Body of pancreas (tissue), 4 donors: Measurements from ENCODE around the gene CXXC1. TPM values are rescaled to one million over a fixed set of nuclear protein-coding genes. Genes with fewer than 3 reads are reported as not detected.
A peak's percentile ranks its signal among the peaks of the same experiment; 100 is the strongest.

Experiments
- ATAC-seq: fragments of 150-250 bp; one replicate; pipeline ENCODE4 v1.9.1; 2016
- DNase-seq, 4 donors: peaks; one replicate each; pipeline ENCODE4 v3.0.0-alpha.2; 2019
- H3K27ac ChIP-seq, 4 donors: fragments of 200-600 bp; sonication (generic); 1 replicate in 3 of 4; 2 replicates in 1 of 4; pipeline versions ENCODE4 v1.5.1 to v1.6.1; 2016 to 2019; ENCODE audit warnings: mild to moderate bottlenecking in 1 of 4, mixed read lengths in 1 of 4, moderate library complexity in 1 of 4
- H3K27me3 ChIP-seq, 2 donors: fragments of 200-600 bp; sonication (generic); one replicate each; pipeline ENCODE4 v1.6.0; 2016; ENCODE audit warnings: mild to moderate bottlenecking in 1 of 2
- H3K36me3 ChIP-seq, 2 donors: fragments of 200-600 bp; sonication (generic); replicated peaks in 1 of 2; 2 replicates each; pipeline ENCODE4 v1.5.1; 2016; ENCODE audit warnings: low read depth in 2 of 2; ENCODE audit not compliant: insufficient read depth in 1 of 2
- H3K4me1 ChIP-seq: fragments of 200-600 bp; sonication (generic); one replicate; pipeline ENCODE4 v1.6.0; 2016
- H3K4me3 ChIP-seq, 2 donors: fragments of 200-600 bp; sonication (generic); 1 replicate in 1 of 2; 2 replicates in 1 of 2; pipeline ENCODE4 v1.5.1; 2016 to 2019
- H3K9me3 ChIP-seq, 3 donors: fragments of 200-600 bp; sonication (generic); 1 replicate in 2 of 3; 2 replicates in 1 of 3; pipeline ENCODE4 v1.5.1; 2016
- POLR2A ChIP-seq, 3 donors: fragments of 450-650 bp; IDR thresholded peaks; one replicate each; pipeline ENCODE4 v1.6.1; 2016; ENCODE audit warnings: antibody characterized with exemption in 3 of 3, mild to moderate bottlenecking in 2 of 3
- WGBS, 2 donors: methylation state at CpG; one replicate each; pipeline ENCODE4 v1.1.5; 2017; 5-methylcytosine and 5-hydroxymethylcytosine counted together
- intact Hi-C: fragments of 100-400 bp; cut with DNase I; formaldehyde crosslinking; loops from one replicate; pipeline ENCODE4 v1.15.1; 2023
- total RNA-seq, 2 donors: library from RNA; depleted of rRNA; stranded (reverse); fragments of >200 nt; gene quantifications; one replicate each; pipeline ENCODE4 v1.1.0, GENCODE V29; 2016
- TF ChIP-seq, protein P1 (sequence below), 7 experiments: fragments of 450-650 bp in 4 of 7; fragments of 200-600 bp in 3 of 7; sonication (generic) in 3 of 7; IDR thresholded peaks; one replicate each; pipeline ENCODE4 v1.5.1; 2016 to 2019; ENCODE audit warnings: antibody characterized with exemption in 7 of 7

CXXC1 gene
- total RNA-seq, 2 donors from 2014 or later: 80.7 to 109 TPM

DNA sequence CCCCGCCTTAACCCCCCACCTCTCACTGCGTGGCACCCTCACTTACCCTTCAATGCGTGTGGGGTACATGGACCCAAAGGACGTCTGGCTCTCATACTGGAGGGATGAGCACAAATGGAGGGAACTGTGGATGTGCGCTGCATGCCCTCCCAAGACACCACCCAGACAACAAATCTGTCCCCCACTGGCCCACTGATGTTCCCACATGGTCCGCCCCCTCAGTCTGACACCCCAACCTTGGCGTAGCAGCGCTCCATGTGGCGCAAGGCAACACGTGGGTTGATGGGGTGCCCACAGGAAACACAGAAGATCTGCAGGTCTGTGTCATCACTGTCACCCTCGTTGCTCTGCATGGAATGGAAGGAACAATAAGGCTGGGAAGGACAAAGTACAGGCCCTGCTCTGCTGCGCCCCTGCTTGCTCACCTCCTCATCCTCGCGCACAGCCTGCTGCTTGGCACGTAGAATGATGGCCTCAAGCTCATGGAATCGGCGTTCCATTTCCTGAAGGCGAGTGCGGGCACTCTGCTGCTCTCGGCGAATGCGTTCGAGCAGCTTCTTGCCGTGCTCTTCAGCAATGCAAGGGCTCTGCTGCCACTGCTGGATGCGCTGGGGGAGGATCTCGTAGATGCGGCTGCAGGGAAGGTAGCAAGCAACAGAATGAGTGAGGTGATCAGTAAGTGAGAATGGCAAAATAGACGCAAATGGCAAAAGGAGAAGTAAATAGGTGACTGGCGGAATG is 3.9 kb downstream of the CXXC1 start:
- TF ChIP-seq, protein P1, sequence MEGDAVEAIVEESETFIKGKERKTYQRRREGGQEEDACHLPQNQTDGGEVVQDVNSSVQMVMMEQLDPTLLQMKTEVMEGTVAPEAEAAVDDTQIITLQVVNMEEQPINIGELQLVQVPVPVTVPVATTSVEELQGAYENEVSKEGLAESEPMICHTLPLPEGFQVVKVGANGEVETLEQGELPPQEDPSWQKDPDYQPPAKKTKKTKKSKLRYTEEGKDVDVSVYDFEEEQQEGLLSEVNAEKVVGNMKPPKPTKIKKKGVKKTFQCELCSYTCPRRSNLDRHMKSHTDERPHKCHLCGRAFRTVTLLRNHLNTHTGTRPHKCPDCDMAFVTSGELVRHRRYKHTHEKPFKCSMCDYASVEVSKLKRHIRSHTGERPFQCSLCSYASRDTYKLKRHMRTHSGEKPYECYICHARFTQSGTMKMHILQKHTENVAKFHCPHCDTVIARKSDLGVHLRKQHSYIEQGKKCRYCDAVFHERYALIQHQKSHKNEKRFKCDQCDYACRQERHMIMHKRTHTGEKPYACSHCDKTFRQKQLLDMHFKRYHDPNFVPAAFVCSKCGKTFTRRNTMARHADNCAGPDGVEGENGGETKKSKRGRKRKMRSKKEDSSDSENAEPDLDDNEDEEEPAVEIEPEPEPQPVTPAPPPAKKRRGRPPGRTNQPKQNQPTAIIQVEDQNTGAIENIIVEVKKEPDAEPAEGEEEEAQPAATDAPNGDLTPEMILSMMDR (IDR thresholded peaks at IDR 0.05): no peak
- no peak for TF ChIP-seq POLR2A (IDR thresholded peaks at IDR 0.05)
- 87 to 92% methylated on average over 22 to 29 of the region's 29 CpGs for WGBS, 2 donors
- peaks cover 8 to 14% of the 10 kb centered on the region in 2 donors for H3K36me3 ChIP-seq
- ATAC-seq (no peak), DNase-seq (no peak)
- intact Hi-C loops: loop anchor here (10.0 kb wide), 1 partner anchor 71 kb away; no protein-coding TSS in a partner anchor
- H3K27ac ChIP-seq: no peak overlapping the region
- no peaks in the 10 kb centered on the region for H3K27me3 ChIP-seq
- no peak overlapping the region for H3K4me3 ChIP-seq
- peaks cover 34% of the 10 kb centered on the region for H3K4me1 ChIP-seq
- H3K9me3 ChIP-seq: no peaks in the 10 kb centered on the region

DNA sequence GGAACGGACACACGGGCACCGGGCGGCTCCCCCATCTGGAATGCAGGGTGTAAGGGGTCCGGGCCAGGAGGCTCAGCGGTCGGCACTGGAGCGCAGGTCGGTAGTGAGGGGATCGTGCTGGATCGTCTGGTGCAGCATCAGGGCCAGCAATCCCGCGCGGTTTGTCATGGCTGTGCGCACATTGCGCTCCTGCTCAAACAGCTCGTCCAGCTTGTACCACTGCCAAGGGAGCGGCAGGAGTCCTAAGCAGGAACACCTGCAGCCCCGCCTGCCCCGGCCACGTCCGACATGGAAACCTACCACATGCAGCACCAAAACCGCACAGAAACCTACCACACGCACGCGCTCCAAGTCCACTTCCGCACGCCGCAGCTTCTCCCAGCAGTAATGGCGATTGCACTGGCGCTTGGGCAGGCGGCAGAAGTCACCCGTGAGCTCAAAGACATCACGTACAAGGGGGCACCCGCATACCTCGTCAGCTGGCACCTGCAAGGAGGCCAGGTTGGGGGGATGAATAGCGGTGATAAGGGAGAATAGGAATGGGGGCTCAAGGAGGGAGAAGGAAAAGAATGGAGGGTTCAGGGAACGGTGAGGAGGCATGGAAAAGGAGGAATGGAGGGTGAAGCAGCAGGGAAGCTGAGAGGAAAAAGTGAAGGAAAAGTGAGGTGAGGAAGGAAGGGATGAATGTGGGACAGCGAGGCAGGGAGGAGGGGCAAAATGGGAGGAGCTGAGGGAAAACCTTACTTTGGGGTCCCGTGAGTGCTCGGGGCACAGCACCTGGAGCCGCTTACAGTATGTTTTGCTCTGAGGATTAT is 4.8 kb downstream of the CXXC1 start:
- ATAC-seq (no peak), DNase-seq (peak in 2 of 4 donors; percentile 33 to 37)
- no peak overlapping the region for H3K4me3 ChIP-seq
- intact Hi-C loops: loop anchor here (10.0 kb wide), 1 partner anchor 72 kb away; no protein-coding TSS in a partner anchor
- peaks cover 8 to 14% of the 10 kb centered on the region in 2 donors for H3K36me3 ChIP-seq
- H3K4me1 ChIP-seq: peaks cover 34% of the 10 kb centered on the region
- no peak for TF ChIP-seq POLR2A (IDR thresholded peaks at IDR 0.05)
- TF ChIP-seq, protein P1 (IDR thresholded peaks at IDR 0.05): no peak
- WGBS, 2 donors: 90 to 95% methylated on average over 28 to 41 of the region's 42 CpGs
- H3K27me3 ChIP-seq: no peaks in the 10 kb centered on the region
- peak overlapping the region in 1 of 4 donors; percentile 93 for H3K27ac ChIP-seq
- no peaks in the 10 kb centered on the region for H3K9me3 ChIP-seq

DNA sequence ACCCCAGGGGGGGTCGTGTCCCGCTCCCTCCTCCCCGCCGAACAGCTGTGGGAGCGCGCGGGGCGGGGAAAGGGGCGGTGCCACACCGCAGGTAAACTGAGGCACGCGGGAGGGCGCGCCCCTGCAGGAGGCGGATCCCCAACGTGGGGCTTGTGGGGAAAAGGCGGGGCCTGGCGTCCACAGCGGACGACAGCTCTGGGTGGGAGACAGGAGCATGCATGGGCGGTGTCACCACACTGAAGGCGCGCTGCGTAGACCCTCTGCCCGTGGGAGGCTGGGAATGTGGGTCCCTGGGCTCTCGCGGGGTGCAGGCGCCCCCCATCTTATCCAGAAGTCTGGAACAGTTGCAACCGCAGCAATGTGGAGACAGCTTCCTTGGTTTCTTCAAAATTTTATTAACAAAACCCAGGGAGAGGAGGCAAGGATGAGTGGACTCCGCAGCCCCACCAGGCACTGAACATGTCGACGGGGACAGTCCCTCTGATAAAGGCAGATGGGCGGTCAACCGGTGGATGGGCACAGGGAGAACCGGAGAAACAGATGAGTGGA is 5.4 kb downstream of the CXXC1 start:
- TF ChIP-seq POLR2A (IDR thresholded peaks at IDR 0.05): no peak
- TF ChIP-seq, protein P1 (IDR thresholded peaks at IDR 0.05): no peak
- H3K4me1 ChIP-seq: peaks cover 34% of the 10 kb centered on the region
- intact Hi-C loops: loop anchor here (10.0 kb wide), 1 partner anchor 73 kb away; no protein-coding TSS in a partner anchor
- WGBS, 2 donors: 28 to 62% methylated on average over 14 to 35 of the region's 35 CpGs
- peak overlapping the region; percentile 93 to 96 (median 94) for H3K27ac ChIP-seq
- no peaks in the 10 kb centered on the region for H3K27me3 ChIP-seq
- H3K9me3 ChIP-seq: no peaks in the 10 kb centered on the region
- peak overlapping the region; percentile 88 to 94 for H3K4me3 ChIP-seq
- no peak for DNase-seq
- H3K36me3 ChIP-seq: peaks cover 8 to 14% of the 10 kb centered on the region in 2 donors
- ATAC-seq: no peak

DNA sequence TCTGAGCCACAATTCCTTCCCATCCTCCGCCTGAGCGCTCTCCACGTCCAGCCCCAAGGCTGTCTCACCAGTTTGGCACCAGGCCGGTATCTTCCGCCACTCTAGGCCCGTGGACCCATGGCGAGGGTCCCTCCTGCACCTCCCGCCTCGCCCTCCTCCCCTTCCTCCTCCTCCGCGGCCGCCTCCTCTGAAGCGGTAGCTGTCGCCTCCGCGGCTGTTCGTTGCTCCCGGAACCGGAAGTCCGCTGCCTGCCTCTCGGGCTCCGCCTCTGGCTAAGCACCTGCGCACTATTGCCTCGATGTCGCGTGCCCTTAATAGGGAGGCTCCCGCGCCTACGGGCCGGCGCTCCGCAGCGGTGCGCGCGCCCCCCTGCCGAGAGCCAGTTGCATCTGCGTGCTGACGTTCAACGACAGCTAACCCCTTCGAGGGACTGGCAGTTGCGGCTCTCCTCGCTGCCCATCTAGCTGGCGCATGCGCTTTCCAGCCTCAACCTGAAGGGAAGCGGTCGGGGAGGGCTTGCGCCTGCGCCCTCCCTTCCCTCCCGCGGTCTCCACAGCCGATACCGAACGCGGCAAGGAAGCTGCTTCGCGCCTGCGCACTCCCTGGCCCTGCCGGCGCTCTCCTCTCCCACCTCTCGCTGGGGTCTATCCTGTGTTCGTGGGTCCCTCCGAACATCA is 6.1 kb downstream of the CXXC1 start, which contains the start of gene MBD1:
Gene MBD1 (minus strand): TSS at position 229 of the 677 bp plus-strand sequence. CDS start 1,531 bp downstream, outside the sequence.
- WGBS, 2 donors: 0% methylated on average over 19 to 63 of the region's 63 CpGs

More for the DNA sequence above, 6.1 kb downstream of the CXXC1 start, which contains the start of gene MBD1:
- H3K27me3 ChIP-seq: no peaks in the 10 kb centered on the region
- TF ChIP-seq, protein P1 (IDR thresholded peaks at IDR 0.05): peak in 6 of 7 experiments; percentile 9 to 64 (median 54)
- peak; percentile 66 to 95 (median 94) for TF ChIP-seq POLR2A (IDR thresholded peaks at IDR 0.05)
- peaks cover 31% of the 10 kb centered on the region for H3K4me1 ChIP-seq
- peak; percentile 95 for ATAC-seq
- DNase-seq: peak; percentile 96 to 99 (median 98)
- no peaks in the 10 kb centered on the region for H3K9me3 ChIP-seq
- H3K36me3 ChIP-seq: peaks cover 12 to 20% of the 10 kb centered on the region in 2 donors
- H3K27ac ChIP-seq: peak within 1 kb of the TSS; percentile 93 to 96 (median 94)
- intact Hi-C loops: loop anchor here (10.0 kb wide), 1 partner anchor 73 kb away; no protein-coding TSS in a partner anchor
- peak within 1 kb of the TSS; percentile 88 to 94 for H3K4me3 ChIP-seq
